HG03159 (cell line): ENCODE measurements around the gene HSPA1A.

Experiments
- ATAC-seq: cut with Tn5 transposase; IDR thresholded peaks from one replicate; pipeline ENCODE4 v1.9.1; 2021; ENCODE audit warnings: mild to moderate bottlenecking, moderate library complexity; ENCODE audit not compliant: unreplicated experiment

Gene HSPA1A

DNA sequence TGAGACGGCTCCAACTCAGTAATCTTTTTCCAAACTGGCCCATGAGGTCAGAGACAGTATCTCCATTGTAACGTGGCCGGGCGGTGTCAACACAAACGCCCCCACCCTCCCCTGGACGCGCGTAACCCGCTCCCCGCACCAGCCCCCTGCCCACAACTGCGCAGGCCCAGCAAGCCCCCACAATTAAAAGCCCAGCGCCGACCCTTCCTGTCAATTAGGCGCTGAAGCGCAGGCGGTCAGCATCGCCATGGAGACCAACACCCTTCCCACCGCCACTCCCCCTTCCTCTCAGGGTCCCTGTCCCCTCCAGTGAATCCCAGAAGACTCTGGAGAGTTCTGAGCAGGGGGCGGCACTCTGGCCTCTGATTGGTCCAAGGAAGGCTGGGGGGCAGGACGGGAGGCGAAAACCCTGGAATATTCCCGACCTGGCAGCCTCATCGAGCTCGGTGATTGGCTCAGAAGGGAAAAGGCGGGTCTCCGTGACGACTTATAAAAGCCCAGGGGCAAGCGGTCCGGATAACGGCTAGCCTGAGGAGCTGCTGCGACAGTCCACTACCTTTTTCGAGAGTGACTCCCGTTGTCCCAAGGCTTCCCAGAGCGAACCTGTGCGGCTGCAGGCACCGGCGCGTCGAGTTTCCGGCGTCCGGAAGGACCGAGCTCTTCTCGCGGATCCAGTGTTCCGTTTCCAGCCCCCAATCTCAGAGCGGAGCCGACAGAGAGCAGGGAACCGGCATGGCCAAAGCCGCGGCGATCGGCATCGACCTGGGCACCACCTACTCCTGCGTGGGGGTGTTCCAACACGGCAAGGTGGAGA lies at the start of gene HSPA1A, which contains the start of gene HSPA1L:
HSPA1A (plus strand) TSS at position 519 of the 814 bp plus-strand sequence; CDS start at position 733, 214 bp downstream.
HSPA1L (minus strand) TSS at position 259 of the 814 bp plus-strand sequence. CDS start 3,311 bp downstream, outside the sequence.
- no peak for ATAC-seq

DNA sequence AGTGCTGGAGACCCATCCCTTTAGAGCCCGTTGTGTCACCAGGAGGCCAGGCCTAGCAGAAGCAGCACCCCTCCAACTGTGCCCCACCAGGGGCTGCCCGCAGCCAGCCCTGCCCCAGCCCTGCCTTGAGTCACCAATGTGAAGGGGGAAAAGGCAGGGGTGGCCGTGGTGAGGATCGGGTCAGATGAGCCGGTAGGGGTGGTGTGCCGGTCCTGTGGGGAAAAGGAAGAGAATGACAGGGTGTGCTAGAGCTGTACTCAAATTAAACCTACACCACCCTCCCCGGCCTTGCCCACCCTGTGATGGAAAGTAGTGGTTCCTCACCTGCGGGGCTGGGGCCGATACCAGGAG lies 49.8 kb upstream of the HSPA1A start:
- no peak for ATAC-seq

DNA sequence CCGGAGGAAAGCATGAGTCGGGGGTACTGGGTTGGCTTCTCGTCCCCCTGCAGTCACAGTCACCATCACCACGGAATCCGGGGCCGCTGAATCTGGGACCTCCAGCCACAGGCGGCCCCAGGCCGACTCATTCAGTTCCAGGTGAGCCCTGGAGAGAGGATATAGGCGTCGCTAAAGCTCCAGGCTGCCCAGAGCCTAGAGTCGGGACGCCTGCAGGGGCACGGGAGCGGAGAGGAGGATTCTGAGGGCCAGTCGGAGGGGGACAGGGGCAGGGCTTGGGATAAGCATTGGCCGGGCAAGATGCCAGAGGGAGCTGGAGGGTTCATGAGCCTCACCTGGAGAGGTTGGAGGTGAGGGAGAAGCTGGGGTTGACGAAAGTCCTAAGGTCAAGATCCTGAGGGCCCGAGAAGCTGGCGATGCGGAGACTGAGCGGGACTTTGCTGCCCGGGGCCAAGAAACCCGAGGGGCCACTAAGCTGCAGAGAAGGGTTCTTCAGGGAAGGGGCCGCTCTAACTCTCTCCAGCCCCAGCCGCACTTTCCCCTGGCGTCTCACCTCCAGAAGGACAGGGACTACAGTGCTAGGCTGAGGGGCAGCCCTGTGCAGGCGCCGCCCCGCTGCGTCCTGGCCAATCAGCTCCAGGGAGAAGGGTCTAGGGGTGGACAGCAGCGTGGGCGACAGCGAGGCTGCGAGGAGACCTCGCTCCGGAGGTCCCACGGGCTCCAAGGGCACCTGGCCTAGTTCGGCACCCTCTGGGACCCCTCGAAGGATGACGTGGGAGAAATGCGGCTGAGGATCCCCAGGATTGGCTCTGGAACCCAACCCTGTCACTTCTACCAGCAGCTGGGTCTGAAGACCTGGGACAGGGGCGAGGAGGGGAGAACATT lies 49.2 kb upstream of the HSPA1A start:
- ATAC-seq = no peak

DNA sequence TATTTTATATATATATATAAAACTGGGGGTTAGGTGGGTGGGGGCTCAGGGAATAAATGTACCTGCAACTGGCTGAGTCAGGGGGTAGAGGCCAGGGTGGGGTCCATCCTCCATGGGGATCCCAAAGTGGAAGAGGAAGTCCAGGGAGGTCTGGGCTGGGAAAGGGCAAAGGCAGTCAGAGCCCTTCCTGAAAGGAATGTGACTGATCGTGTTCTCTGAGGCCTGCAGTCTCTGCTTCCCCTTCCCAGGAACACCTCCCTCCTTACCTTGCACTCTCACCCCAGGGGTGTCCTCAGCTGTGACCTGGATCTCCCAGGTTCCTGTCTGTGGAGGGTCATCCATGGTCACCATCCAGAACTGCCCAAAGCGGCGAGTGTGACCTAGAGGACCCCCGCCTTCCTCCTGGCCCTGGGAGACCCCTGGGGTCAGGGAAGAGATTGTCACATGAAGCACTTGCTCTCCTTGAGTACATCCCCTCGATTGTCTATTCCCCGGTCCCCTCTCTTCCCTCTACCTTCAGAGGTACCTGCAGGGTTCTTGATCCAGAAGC lies 48.2 kb upstream of the HSPA1A start:
- ATAC-seq = no peak

DNA sequence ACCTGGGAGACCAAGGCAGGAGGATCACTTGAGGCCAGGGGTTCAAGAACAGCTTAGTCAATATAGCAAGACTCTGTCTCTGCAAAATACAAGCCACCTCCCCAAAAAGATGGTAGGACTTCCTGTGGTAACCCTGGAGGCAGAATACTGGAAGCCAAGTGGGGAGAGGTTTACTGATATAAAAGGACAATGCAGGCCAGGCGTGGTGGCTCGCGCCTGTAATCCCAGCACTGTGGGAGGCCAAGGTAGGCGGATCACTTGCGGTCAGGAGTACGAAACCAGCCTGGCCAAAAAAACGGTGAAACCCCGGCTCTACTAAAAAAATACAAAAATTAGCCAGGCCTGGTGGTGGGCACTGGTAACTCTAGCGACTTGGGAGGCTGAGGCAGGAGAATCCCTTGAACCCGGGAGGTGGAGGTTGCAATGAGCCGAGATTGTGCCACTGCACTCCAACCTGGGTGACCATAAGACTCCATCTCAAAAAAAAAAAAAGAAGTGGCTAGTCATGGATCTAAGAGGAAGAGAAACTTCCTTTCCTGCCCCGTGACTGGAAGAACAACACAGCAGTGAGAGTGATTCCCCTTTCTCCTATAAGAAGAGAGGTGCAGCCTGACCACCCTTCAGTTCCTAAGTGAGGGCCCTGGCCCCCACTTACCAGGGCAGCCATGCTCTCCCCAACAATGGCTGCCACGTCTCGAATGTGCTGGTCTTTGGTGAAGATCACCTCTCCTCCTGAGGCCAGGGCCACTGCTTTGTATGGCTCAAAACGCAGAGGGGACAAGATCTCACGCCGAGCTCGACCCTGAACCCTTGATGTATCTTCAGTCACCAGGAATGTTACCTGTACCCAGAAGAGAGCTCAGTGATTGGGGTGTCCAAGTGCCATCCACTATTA lies 46.7 kb upstream of the HSPA1A start:
- no peak for ATAC-seq

DNA sequence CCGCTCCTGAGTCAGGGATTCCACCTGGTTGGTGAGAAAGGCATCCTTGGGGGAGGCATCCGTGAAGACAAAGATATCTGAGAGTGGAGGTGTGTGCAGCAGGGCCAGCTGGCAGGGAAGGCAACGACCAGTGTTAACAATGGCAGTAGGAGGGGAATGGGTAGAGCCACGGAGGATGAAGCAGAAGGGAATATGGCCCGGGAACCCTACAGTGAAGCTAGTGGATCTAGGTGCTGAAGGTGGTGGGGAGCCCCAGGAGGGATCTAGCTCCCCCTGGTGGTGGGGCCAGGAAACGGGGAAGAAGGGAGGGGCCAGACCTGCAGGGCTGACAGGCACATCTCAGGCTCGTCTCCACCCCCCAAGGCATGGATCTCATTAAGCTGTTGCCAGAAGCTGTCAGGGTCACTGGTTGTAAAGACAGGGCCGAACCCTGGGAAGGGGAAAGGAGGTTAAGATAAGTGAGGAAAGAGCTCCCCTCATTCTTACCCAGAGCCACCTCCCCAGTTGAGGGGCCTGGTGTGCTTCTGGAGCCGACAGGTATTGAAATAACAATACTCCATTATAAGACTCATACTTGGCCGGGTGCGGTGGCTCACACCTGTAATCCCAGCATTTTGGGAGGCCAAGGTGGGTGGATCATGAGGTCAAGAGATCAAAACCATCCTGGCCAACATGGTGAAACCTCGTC lies 45.5 kb upstream of the HSPA1A start:
- no peak for ATAC-seq

DNA sequence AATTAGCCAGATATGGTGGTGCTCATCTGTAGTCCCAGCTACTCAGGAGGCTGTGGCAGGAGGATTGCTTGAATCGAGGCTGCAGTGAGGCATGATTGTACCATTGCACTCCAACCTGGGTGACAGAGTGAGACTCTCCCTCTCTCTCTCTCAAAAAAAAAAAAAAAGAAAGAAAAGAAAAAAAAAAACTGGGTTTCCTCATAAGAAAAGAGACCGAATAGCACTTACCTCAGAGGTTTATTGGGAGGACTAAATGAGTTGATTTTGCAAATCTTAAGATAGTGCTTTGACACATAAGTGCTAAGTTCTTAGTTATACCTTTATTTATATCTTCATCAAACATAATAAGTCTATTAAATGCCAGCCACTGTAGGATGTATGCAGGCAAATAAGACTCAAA lies 44.5 kb upstream of the HSPA1A start:
- no peak for ATAC-seq

DNA sequence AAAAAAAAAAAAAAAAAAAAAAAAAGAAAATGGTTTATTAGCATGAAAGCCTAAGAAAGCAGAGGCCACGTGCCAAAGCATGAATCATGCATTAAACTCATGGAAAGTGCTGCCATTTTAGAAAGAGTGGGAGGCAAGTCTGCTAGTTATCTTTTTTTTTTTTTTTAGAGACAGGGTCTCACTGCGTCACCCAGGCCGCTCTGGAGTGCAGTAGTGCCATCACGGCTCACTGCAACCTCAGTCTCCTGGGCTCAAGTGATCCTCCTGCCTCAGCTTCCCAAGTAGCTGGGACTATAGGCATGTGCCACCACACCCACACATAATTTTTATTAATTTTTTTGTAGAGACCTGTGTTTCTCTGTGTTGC lies 43.4 kb upstream of the HSPA1A start:
- ATAC-seq = no peak

DNA sequence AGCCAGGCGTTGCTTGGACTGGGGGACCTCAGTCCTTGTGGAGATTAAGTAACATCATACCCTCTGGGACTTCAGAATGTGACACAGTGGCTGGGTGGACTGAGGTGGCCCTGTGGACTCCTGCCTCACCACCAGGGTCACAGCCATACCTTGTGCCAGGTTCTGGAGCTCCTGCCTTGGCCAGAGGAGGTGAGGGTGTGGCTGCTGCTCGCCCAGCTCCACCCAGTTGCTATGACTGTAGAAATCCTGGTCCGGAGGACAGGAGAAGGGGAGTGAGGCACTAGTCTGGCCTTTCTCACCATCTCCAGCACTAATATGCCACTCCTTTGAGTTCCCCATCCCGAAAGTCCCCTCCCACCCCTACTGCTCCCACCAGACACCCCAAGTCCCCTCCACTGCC lies 40.2 kb upstream of the HSPA1A start:
- ATAC-seq = no peak

DNA sequence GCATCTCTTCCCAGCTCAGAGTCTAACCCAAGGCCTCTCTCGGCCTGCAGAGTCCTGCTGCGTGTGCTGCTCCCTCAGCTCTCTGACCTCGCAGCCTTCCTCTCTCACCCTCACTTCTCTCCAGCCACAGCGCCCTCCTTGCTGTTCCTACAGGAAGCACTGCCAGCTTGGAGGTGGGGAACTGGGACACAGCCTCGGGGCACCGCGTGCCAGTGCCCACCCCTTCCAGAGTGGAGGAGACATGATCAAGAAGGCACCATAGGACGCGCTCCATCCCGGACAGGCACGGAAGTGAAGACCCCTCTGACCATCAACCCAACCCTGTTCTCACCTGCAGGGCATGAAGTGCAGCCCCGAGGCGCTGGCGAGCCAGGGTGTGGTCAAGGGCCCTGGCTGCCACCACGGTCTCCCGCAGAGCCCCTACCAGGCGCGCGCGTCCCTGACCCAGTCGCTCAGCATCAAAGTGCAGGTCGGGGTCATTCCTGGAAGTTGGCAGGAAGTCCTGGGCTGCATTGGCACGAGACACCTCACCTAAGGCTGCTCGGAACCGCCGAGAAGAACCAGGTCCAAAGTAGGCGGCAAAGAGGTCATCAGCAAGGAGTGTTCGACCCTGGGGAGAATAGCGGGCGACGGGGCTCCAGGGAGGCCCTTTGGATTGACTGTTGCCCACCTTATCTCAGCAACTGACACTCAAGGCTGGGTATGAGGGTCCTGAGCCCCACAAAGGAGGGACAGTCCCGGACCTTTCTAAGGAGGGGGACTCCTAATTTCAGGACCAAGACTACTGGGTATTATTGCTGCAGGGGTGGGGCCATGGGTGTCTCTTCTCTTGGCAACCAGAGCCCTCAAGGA lies 39.5 kb upstream of the HSPA1A start:
- ATAC-seq = no peak

DNA sequence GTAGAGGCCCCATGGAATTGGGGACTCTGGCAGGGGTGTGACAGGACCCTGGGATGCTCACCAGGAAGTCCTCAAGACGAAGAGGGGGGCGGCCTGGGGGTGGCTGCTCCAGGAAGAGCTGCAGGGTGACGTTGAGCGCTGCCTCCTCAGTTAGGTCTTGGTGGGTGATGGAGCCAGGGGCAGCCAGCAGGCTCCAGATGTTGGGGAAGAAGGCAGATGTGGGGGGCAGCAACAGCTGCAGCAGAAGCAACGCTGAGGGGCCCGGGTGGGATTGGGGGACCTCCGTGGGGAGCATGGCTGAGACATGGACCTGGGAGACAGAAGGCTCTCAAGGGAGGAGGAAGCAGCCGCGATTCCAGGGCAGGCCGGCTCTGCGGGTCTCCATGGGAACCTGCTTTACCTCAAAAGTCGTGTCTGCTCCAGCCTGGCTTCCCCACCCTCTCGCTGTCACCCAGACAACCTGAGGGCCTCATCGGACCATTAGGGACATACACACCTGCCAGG lies 38.8 kb upstream of the HSPA1A start:
- ATAC-seq = no peak

DNA sequence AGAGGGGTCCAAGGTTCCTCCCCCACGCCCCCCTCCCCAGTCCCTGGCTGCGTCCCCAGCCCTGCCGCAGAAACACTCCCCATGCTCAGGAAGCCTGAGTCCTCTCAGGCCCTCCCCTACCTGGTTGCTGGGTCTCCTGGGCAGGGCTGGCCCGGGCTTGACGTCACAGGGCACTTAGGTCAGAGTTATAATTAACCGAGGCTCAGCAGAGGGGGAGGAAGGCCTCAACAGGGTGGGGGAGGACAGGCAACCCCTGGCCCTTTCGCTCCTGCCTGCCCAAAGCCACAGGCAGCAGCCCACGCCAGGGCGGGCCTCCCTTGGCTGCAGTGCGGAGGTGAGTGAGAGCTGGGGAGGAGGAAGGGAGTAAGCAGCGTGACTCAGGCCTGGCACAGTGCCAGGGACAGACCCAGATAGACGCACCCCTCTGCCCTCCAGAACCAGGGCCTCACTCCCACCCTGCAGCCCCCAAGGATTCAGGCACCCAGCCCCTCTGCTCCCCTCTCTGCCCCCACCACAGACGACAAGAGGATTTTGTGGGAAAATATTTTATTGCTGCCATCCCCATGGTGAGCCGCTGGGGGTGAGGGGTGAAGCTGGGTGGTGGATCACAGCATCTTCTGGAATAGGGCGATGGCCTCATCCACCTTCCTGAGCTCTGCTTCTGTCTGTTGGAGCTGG lies 38.2 kb upstream of the HSPA1A start, which contains the start of gene VWA7:
VWA7 (minus strand) TSS at position 340 of the 678 bp plus-strand sequence. CDS start 549 bp downstream, outside the sequence.
- ATAC-seq = peak; percentile 54

DNA sequence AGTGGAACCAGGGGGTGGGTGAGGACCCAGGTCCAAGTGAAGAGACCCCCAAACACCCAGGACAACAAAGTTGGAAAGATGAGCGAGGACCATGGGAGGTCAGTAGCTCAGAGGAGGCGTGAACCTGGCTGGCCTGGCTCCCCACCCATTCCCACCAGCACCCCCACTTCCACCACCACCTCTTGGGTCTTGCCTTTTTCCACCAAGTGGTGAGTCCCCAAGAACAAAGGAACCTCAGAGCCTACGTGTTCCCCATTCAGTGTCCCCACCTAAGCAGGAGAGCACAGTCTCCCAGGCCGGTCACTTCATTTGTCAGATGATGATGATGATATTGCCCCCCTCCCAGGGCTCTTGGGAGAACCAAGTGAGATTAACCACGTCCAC lies 37.7 kb upstream of the HSPA1A start:
- no peak for ATAC-seq

DNA sequence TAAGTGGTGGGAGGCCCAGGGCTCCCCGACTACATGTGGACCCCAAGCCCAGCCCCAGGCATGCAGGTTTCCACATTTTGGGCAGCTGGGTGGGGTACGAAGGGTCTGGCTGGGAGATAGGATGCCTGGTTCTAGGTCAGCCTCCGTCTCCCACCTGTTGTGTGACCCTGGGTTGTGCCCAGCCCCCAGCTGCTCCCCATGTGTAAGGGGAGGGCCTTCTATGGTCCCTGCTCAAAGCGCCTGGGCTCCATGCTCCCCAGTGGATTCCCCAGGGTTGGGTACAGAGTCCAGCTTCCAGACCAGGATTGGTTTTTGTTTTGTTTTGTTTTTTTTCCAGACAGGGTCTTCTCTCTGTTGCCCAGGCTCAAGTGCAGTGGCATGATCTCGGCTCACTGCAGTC lies 37.1 kb upstream of the HSPA1A start:
- ATAC-seq = no peak

DNA sequence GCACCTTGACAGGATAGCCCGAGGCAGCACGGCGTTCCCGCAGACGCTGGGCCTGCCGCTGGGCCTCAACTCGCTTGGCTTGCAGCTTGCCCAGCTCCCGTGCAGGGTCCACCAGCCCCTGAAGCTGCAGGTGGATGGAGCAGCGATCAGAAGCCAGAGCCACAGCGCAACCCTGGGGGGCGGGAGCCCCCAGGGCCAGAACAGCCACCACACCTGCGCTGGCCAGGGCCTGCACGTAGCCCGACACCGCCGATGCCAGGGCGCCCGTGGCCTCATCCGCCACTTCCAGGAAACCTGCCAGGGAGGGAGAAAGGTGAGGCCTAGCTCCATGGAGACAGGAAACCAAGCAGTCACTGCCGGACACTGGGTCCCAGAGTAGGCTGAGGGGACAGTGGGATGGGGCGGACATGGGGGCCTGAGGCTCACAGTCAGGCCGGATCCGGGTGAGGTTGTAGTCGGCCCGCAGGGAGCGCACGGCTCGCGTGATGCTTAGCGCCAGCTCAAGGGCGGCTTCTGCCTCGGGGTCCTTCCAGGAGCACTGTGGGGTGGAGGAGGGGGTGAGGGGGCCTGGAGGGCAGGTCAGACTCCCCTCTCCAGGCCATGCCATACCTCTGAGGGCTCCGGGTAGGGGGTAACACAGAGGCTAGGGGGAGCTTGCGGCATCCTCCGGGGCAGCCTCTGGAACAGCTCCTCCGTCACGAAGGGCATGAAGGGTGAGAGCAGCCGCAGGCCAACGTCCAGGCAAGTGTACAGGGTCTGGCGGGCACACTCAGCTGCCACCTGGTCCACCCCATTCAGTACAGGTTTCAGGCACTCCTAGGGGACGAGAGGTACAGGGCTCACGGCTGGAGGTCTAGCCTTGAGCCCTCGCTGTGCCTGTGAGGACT lies 36.1 kb upstream of the HSPA1A start:
- ATAC-seq = no peak

DNA sequence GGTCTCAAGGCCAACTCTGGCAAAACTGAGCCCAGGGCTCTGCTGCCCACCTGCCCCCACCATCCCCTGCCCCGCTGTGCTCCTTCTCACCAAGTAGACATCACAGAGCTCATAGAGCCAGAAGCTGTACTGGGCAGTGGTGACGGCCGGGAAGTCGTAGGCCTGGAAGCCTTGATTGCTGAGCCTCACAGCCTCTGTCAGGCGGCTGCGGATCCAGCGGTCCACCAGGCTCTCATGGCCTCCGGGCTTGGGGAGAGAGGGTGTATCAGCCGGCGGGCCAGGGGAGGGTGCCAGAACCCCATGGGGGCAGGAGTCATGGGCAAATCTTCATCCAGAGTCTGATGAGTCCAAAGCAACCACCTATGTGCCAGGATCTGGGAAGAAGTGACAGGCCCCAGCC lies 35.4 kb upstream of the HSPA1A start:
- ATAC-seq = no peak

DNA sequence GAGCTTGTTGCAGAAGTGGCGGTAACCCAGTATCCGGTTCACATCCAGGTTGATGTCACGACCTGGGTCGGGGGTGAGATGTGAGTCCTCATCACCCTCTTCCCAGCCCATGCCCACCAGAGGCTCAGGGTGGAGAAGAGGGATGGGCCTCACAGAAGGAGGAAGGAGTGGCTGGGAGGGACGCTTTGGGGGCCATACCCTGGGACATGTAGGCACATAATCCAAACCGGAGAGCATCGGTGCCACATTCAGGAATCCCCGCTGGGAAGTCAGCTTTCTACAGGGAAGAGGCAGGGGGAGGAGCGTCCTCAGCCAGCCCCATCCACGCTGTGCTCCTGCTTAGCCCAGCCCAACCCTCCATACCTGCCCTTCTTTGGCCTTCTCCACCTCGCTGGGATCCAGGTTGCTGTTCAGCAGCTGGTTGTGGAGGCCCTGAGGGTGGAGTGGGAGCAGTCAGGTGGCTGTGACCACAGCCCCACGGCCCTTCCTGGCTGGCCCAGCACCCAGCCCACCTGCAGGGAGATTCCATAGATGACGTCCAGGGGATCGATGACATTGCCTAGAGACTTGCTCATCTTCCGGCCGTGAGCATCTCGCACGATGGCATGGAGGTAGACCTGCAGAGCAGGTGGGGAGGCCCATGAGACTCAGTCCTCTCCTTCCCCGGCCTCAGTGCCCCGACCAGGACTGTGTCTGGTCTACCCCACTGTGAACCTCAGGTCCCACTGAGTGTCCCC lies 34.7 kb upstream of the HSPA1A start:
- no peak for ATAC-seq
